Ishikawa (cell line): Measurements from ENCODE around the gene MLC1.

Source experiments
- CEBPB ChIP-seq: IDR thresholded peaks from 2 replicates; pipeline ENCODE4 v1.6.1; 2012
- CREB1 ChIP-seq: IDR thresholded peaks from 2 replicates; pipeline ENCODE4 v1.6.1; 2012; ENCODE audit warnings: low read depth
- EGR1 ChIP-seq: IDR thresholded peaks from 2 replicates; pipeline ENCODE4 v1.6.1; 2012
- EP300 ChIP-seq: IDR thresholded peaks from 2 replicates; pipeline ENCODE4 v1.6.1; 2012; ENCODE audit warnings: borderline replicate concordance
- FOXM1 ChIP-seq: IDR thresholded peaks from 2 replicates; pipeline ENCODE4 v1.6.1; 2012; ENCODE audit warnings: low read depth, borderline replicate concordance
- NFIC ChIP-seq: IDR thresholded peaks from 2 replicates; pipeline ENCODE4 v1.6.1; 2012
- RAD21 ChIP-seq: IDR thresholded peaks from 2 replicates; pipeline ENCODE4 v1.6.1; 2012; ENCODE audit warnings: low read depth
- TAF1 ChIP-seq: IDR thresholded peaks from 2 replicates; pipeline ENCODE4 v1.6.1; 2012; ENCODE audit warnings: low read depth, mild to moderate bottlenecking
- TCF12 ChIP-seq: IDR thresholded peaks from 2 replicates; pipeline ENCODE4 v1.6.1; 2012; ENCODE audit warnings: low read depth
- TEAD4 ChIP-seq: IDR thresholded peaks from 2 replicates; pipeline ENCODE4 v1.6.1; 2012
- YY1 ChIP-seq: IDR thresholded peaks from 2 replicates; pipeline ENCODE4 v1.6.1; 2012; ENCODE audit warnings: low read depth
- ZBTB7A ChIP-seq: IDR thresholded peaks from 2 replicates; pipeline ENCODE4 v1.6.1; 2012; ENCODE audit warnings: low read depth
- TF ChIP-seq, protein P1 (sequence below): IDR thresholded peaks from 2 replicates; pipeline ENCODE4 v1.6.1; 2012; ENCODE audit warnings: low read depth, mild to moderate bottlenecking
- TF ChIP-seq, protein P2 (sequence below): IDR thresholded peaks from 2 replicates; pipeline ENCODE4 v1.6.1; 2012
- TF ChIP-seq, protein P3 (sequence below): IDR thresholded peaks from 2 replicates; pipeline ENCODE4 v1.6.1; 2012

MLC1 gene

DNA sequence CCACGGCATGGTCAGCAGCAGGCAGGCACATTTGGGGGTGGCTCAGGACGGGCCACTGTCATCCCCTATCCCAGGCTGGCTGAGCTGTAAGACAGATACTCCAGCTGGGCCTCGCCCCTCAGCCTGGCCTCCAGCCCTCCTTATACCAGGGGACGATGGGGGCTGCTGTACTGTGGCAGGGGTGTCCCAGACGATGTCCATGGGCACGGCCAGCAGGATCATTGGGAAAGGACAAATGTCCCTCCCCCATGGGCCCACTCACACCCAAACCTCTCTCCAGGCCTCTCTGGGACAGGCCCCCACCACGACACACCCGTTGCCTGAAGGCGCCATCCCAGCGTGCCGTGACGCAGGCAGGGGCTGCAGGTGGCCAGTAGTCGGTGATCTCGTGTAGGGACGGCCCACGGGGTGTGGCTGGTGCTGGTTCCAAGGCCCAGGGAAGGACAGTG lies 71.1 kb downstream of the MLC1 start:
- TF ChIP-seq TEAD4 (no peak), EP300 (no peak)

DNA sequence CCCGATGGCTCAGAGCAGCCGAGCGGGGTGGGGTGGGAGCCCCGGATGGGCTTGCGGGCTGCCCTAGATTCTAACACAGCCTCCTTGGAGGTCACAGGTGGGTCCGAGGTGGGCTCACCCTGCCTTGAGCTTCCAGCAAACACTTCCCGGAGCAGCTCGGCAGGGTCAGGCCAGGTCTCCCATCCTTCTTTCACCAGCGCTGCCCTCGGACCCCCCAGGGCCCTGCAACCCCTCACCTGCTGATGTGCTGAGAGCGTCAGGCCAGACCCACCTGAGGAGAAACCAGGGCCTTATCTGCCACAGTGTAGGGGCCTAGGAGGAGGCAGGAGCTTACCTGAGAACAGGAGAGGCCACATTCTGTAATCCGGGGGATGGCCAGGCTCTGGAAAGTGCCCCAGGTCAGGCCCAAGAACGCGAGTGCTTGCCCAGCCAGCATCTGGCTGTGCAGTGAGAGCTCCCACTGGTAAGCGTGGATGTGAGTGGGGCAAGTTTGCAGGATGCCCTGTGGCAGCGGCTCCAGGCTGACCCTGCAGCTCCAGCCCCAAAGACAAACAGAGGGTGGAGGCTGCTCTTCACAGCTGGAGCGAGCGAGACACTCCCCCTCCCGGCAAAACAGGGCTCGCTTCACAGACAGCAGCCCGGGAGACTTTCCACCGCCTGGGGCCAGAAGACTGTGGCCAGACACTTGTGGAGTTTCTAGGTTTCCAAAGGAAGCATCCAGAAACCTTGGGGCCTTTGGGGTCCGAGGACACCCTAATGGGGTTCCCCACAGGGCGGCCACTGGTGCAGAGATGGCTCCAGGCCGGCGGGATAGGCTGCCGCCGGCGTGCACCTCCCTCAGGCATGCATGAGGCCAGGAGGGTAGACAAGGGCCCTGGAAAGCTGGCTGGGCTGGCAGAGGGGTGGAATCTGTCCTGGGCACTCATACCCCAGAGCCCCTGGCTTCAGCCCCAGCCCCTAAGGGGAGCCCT lies 72.7 kb downstream of the MLC1 start, which contains the start of gene IL17REL:
TSS of gene IL17REL (minus strand) at position 555 of the 971 bp plus-strand sequence. CDS start at position 436, 119 bp downstream.
- no peak for TF ChIP-seq EP300
- no peak for TF ChIP-seq RAD21
- no peak for TF ChIP-seq ZBTB7A
- TF ChIP-seq CREB1: no peak
- TF ChIP-seq YY1: no peak
- TF ChIP-seq, protein P1, sequence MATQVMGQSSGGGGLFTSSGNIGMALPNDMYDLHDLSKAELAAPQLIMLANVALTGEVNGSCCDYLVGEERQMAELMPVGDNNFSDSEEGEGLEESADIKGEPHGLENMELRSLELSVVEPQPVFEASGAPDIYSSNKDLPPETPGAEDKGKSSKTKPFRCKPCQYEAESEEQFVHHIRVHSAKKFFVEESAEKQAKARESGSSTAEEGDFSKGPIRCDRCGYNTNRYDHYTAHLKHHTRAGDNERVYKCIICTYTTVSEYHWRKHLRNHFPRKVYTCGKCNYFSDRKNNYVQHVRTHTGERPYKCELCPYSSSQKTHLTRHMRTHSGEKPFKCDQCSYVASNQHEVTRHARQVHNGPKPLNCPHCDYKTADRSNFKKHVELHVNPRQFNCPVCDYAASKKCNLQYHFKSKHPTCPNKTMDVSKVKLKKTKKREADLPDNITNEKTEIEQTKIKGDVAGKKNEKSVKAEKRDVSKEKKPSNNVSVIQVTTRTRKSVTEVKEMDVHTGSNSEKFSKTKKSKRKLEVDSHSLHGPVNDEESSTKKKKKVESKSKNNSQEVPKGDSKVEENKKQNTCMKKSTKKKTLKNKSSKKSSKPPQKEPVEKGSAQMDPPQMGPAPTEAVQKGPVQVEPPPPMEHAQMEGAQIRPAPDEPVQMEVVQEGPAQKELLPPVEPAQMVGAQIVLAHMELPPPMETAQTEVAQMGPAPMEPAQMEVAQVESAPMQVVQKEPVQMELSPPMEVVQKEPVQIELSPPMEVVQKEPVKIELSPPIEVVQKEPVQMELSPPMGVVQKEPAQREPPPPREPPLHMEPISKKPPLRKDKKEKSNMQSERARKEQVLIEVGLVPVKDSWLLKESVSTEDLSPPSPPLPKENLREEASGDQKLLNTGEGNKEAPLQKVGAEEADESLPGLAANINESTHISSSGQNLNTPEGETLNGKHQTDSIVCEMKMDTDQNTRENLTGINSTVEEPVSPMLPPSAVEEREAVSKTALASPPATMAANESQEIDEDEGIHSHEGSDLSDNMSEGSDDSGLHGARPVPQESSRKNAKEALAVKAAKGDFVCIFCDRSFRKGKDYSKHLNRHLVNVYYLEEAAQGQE: no peak
- TF ChIP-seq, protein P2, sequence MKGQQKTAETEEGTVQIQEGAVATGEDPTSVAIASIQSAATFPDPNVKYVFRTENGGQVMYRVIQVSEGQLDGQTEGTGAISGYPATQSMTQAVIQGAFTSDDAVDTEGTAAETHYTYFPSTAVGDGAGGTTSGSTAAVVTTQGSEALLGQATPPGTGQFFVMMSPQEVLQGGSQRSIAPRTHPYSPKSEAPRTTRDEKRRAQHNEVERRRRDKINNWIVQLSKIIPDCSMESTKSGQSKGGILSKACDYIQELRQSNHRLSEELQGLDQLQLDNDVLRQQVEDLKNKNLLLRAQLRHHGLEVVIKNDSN: no peak
- TF ChIP-seq FOXM1: no peak
- TF ChIP-seq CEBPB: no peak
- TF ChIP-seq NFIC: no peak
- TF ChIP-seq TEAD4: no peak
- no peak for TF ChIP-seq TAF1
- TF ChIP-seq, protein P3, sequence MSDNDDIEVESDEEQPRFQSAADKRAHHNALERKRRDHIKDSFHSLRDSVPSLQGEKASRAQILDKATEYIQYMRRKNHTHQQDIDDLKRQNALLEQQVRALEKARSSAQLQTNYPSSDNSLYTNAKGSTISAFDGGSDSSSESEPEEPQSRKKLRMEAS: no peak
- TF ChIP-seq TCF12: no peak
- no peak for TF ChIP-seq EGR1

DNA sequence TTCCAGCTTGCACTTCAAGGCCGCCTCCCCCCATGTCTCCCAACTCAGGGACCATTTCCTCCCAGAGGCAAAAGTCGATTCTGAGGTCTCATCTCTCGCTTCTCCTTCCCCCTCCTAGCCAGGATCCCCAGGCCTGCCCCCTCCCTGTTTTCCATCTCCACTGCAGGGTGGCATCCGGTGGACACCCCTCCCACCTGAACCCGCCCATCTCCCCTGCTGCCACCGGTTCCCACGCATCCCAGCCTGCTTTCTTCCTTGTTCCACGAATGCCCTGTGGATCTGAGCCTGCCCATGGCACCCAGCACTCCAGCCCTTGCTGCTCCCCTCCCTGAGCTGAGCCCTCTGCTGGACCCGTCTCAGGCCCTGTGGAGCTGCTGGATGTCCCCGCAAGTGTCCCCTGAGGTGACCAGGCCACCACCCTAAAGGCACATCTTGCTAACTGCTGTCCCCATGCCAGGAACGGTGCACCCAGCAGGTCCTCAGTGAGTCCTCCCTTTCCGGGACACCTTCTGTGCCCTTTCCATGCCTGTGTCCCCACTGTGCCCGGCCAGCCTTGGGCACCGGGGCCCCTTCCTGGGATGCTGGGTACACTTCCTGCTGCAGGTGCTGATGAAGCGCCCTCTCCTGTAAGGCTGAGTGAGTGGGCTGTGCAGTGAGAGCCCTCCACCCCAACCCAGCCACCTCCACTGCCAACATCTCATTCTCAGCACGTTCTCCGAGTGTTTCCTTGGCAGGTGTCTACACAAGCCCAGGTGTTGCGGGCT lies 73.6 kb downstream of the MLC1 start:
- no peak for TF ChIP-seq CREB1

DNA sequence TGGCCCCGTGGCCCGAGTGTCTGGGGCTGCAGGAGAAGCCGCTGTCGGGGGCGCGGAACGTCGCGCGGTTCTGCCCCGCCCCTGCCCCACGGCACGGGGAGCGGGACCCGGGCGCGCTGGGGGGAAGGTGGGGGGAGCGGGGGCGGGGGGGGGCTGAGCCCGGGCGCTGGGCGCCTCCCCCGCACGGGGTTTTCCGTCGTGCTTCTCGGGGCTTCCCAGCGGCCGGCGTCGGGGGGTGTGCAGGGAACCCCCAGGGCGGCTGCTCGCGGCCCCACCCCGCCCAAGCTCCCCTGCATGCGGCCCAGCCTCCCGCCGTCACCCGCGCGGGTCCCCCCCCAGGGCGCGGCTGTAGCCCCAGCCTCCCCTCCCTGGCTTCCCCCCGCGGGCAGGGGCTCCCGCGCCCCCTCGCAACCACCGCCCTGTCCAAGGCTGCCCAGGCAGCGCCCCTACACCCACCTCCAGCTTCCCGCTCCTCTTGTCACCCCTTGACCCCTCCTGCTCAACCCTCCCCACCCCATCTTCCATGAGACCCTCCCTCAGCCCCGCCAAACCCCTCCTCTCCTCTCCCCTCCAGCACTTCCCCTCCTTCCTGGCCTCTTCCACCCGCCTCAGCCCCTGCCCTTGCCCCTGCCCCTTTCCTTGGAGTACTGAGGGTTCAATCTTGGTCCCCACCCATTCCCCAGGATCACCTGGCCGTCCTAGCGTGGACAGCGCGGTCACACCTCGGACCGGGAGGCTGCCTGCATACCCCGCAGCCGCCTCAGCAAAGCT lies 74.4 kb downstream of the MLC1 start:
- TF ChIP-seq TEAD4 (no peak), TCF12 (no peak), FOXM1 (no peak), RAD21 (no peak), CREB1 (no peak), ZBTB7A (no peak), NFIC (no peak), EP300 (no peak)
- TF ChIP-seq, protein P1: no peak
- TF ChIP-seq, protein P3: no peak

DNA sequence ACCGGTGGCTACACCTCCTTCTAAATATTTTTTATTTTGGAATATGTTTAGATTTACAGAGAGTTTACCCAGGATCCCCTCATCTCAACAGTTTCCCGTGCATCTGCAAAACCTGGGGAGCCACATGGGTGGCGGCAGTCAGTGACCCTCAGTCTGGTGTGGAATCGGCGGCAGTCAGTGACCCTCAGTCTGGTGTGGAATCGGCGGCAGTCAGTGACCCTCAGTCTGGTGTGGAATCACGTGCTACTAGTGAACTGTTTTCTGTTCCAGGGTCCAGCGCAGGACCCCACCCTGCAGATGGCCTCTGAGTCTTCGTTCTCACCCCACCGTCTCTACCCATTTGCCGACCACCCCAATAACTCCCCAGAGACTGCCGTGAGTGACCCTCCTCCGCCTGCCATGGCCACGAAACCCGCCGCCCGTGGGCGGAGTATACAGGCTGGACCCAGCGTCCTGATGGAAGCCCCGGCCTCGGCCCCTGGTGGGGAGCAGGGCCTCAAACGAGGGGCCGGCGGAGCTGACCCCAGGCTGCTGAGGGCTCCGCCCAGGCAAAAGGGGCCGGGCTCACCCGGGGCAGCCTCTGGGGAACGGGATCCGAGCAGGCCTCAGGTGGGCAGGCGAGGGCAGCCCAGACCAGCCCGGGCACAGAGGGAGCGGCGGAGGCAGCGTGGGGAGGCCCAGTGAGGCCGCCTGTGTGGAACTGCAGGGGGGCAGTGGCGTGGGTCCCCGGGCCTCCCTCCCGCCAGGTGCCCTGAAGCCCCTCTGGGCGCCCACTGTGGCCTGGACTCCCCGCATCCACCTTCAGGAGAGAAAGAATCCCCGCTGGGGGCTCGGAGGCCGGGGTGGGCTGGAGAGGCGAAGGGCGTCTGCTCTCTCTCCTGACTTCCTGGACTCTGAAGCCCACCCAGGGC lies 75.2 kb downstream of the MLC1 start:
- TF ChIP-seq EP300: no peak
- TF ChIP-seq, protein P1: no peak
- TF ChIP-seq, protein P3: no peak
- TF ChIP-seq ZBTB7A: no peak
- TF ChIP-seq TEAD4: no peak
- no peak for TF ChIP-seq RAD21
- TF ChIP-seq YY1: no peak
- TF ChIP-seq CREB1: no peak
- no peak for TF ChIP-seq CEBPB
- TF ChIP-seq TAF1: no peak
